NCI-H748 treated with DMSO at 0.1 percent for 48 hours (cell line): Measurements from ENCODE around the gene LYVE1.

Experiments
- DNase-seq: peaks from one replicate; lab custom pipeline; 2025; lab: John Stamatoyannopoulos, UW

LYVE1 gene

GRCh38 chr11:10592331-10592730 is 23.9 kb upstream of the LYVE1 start:
- DNase-seq, result no peak

GRCh38 chr11:10591741-10592140 is 23.3 kb upstream of the LYVE1 start:
- no peak for DNase-seq

- DNase-seq, result no peak
Measured at GRCh38 chr11:10590218-10590915, 21.9 kb upstream of the LYVE1 start.

- no peak for DNase-seq
Measured at GRCh38 chr11:10588904-10589303, 20.4 kb upstream of the LYVE1 start.

GRCh38 chr11:10587995-10588394 is 19.5 kb upstream of the LYVE1 start:
- no peak for DNase-seq

GRCh38 chr11:10587388-10587787 is 18.9 kb upstream of the LYVE1 start:
- DNase-seq, result no peak

GRCh38 chr11:10584071-10584501 is 15.6 kb upstream of the LYVE1 start:
- no peak for DNase-seq

- no peak for DNase-seq
Measured at GRCh38 chr11:10581481-10582019, 13.1 kb upstream of the LYVE1 start.

- DNase-seq, result no peak
Measured at GRCh38 chr11:10580623-10581022, 12.2 kb upstream of the LYVE1 start.

- no peak for DNase-seq
Measured at GRCh38 chr11:10579700-10580099, 11.2 kb upstream of the LYVE1 start.

GRCh38 chr11:10576035-10576398 is 7.6 kb upstream of the LYVE1 start:
- DNase-seq, result no peak

- DNase-seq, result no peak
Measured at GRCh38 chr11:10575346-10576034, 7.0 kb upstream of the LYVE1 start.

GRCh38 chr11:10573556-10573955 is 5.1 kb upstream of the LYVE1 start:
- DNase-seq, result no peak

- no peak for DNase-seq
Measured at GRCh38 chr11:10573028-10573427, 4.6 kb upstream of the LYVE1 start.

GRCh38 chr11:10572533-10572932 is 4.1 kb upstream of the LYVE1 start:
- DNase-seq, result no peak

- DNase-seq, result no peak
Measured at GRCh38 chr11:10567446-10567845, 1.0 kb downstream of the LYVE1 start.

- DNase-seq, result no peak
Measured at GRCh38 chr11:10566257-10566957, 2.1 kb downstream of the LYVE1 start.

GRCh38 chr11:10565493-10565892 is 3.0 kb downstream of the LYVE1 start:
- DNase-seq, result no peak

GRCh38 chr11:10564696-10565318 is 3.7 kb downstream of the LYVE1 start:
- no peak for DNase-seq

- DNase-seq, result no peak
Measured at GRCh38 chr11:10564030-10564429, 4.4 kb downstream of the LYVE1 start.

GRCh38 chr11:10561947-10562346 is 6.5 kb downstream of the LYVE1 start:
- DNase-seq, result no peak

GRCh38 chr11:10561043-10561818 is 7.2 kb downstream of the LYVE1 start:
- no peak for DNase-seq
